H1 (cell line): ENCODE results near the gene PRKCA. TPM values are rescaled to one million over a fixed set of nuclear protein-coding genes. Genes with fewer than 3 reads are reported as not detected.

Experiments used
- CTCF ChIA-PET: fragments of 300-600 bp; sonication (Branson Sonifier 250); formaldehyde crosslinking; loops from one replicate; lab custom pipeline; 2021; ENCODE audit not compliant: partially characterized antibody; lab: Charles Lee
- POLR2A ChIA-PET: fragments of 300-600 bp; sonication (Branson Sonifier 250); formaldehyde crosslinking; loops from one replicate; lab custom pipeline; 2021; ENCODE audit warnings: inconsistent platforms; ENCODE audit not compliant: partially characterized antibody; lab: Charles Lee
- DNase-seq, 2 experiments: peaks; one replicate each; pipeline versions ENCODE4 v3.0.0 to v3.0.0-alpha.2; 2010 to 2022; ENCODE audit warnings: low spot score in 2 of 2, low read depth in 1 of 2, mixed read lengths in 1 of 2
- FAIRE-seq: peaks from 2 replicates; lab custom pipeline; 2011; peaks lifted over from hg19 to GRCh38; lab: Jason Lieb, UNC
- H2AFZ ChIP-seq: 2 replicates; pipeline ENCODE4 v1.8.1; 2012; ENCODE audit warnings: low read length, inconsistent platforms
- H2AK5ac ChIP-seq: 2 replicates; pipeline ENCODE4 v1.6.1; 2013; ENCODE audit warnings: low read depth, low read length
- H2BK120ac ChIP-seq: replicated peaks from 2 replicates; pipeline ENCODE3; 2013; ENCODE audit warnings: low read depth, low read length, inconsistent platforms
- H2BK12ac ChIP-seq: 2 replicates; pipeline ENCODE4 v1.6.1; 2013; ENCODE audit warnings: low read depth, low read length
- H2BK15ac ChIP-seq: 2 replicates; pipeline ENCODE4 v1.6.1; 2013; ENCODE audit warnings: low read length
- H2BK20ac ChIP-seq: 2 replicates; pipeline ENCODE4 v1.6.1; 2013; ENCODE audit warnings: low read length
- H2BK5ac ChIP-seq: 2 replicates; pipeline ENCODE4 v1.6.1; 2013; ENCODE audit warnings: low read depth, low read length
- H3K14ac ChIP-seq: 2 replicates; pipeline ENCODE4 v1.6.1; 2013; ENCODE audit warnings: inconsistent platforms; ENCODE audit not compliant: insufficient read length
- H3K18ac ChIP-seq: 2 replicates; pipeline ENCODE4 v1.6.1; 2013; ENCODE audit warnings: low read length; ENCODE audit errors: extremely low read depth
- H3K23ac ChIP-seq: 2 replicates; pipeline ENCODE4 v1.6.1; 2013; ENCODE audit warnings: inconsistent platforms; ENCODE audit not compliant: insufficient read length
- H3K23me2 ChIP-seq: 2 replicates; pipeline ENCODE4 v1.6.1; 2013; ENCODE audit warnings: low read depth, low read length
- H3K27ac ChIP-seq: 2 replicates; pipeline ENCODE4 v1.6.1; 2011; ENCODE audit warnings: low read depth, low read length, inconsistent platforms
- H3K27me3 ChIP-seq, 4 experiments: replicated peaks in 1 of 4; 1 replicate in 1 of 4; 2 replicates in 3 of 4; pipeline versions ENCODE4 v1.6.1 to v1.8.1; 2011 to 2013; ENCODE audit warnings: low read length in 3 of 4, mild to moderate bottlenecking in 3 of 4, inconsistent platforms in 2 of 4, mixed read lengths in 2 of 4, moderate library complexity in 1 of 4; ENCODE audit not compliant: control insufficient read depth in 3 of 4, insufficient read depth in 3 of 4; ENCODE audit errors: extremely low read depth in 1 of 4
- H3K36me3 ChIP-seq, 4 experiments: 2 replicates each; pipeline versions ENCODE4 v1.6.1 to v1.8.1; 2011 to 2013; ENCODE audit warnings: mild to moderate bottlenecking in 4 of 4, low read length in 3 of 4, moderate library complexity in 2 of 4, control low read depth in 1 of 4, inconsistent platforms in 1 of 4; ENCODE audit not compliant: insufficient read depth in 4 of 4, control insufficient read depth in 2 of 4
- H3K4ac ChIP-seq: replicated peaks from 2 replicates; pipeline ENCODE3; 2013; ENCODE audit warnings: low read length, low read depth, mixed read lengths, inconsistent platforms; ENCODE audit not compliant: insufficient read length
- H3K4me1 ChIP-seq, 4 experiments: replicated peaks in 1 of 4; 1 replicate in 1 of 4; 2 replicates in 3 of 4; pipeline versions ENCODE4 v1.6.1 to v1.8.1; 2011 to 2013; ENCODE audit warnings: low read length in 3 of 4, inconsistent platforms in 2 of 4, mixed read lengths in 1 of 4; ENCODE audit not compliant: insufficient read depth in 4 of 4, control insufficient read depth in 3 of 4
- H3K4me2 ChIP-seq, 2 experiments: 2 replicates each; pipeline versions ENCODE4 v1.6.1 to v1.8.1; 2011 to 2013; ENCODE audit warnings: low read depth in 2 of 2, low read length in 2 of 2, control low read depth in 1 of 2, inconsistent platforms in 1 of 2, mild to moderate bottlenecking in 1 of 2; ENCODE audit not compliant: insufficient read depth in 1 of 2
- H3K4me3 ChIP-seq, 4 experiments: fragments of 200-600, 300-600 bp in 1 of 4; sonication (generic), shearing (Covaris generic), sonication (Bioruptor Twin) in 1 of 4; 2 replicates each; pipeline versions ENCODE4 v1.5.1 to v1.8.1; 2011 to 2016; ENCODE audit warnings: low read length in 4 of 4, low read depth in 3 of 4, control low read depth in 2 of 4, inconsistent platforms in 2 of 4, mild to moderate bottlenecking in 2 of 4, mixed read lengths in 1 of 4, moderate library complexity in 1 of 4; ENCODE audit not compliant: insufficient read depth in 2 of 4; ENCODE audit errors: extremely low read depth in 1 of 4
- H3K56ac ChIP-seq: replicated peaks from 2 replicates; pipeline ENCODE3; 2013; ENCODE audit warnings: low read depth, mild to moderate bottlenecking, mixed read lengths, low read length, inconsistent platforms; ENCODE audit not compliant: insufficient read length
- H3K79me1 ChIP-seq: 2 replicates; pipeline ENCODE4 v1.6.1; 2013; ENCODE audit warnings: low read depth, low read length, control low read depth
- H3K79me2 ChIP-seq, 2 experiments: 2 replicates each; pipeline versions ENCODE4 v1.6.1 to v1.8.1; 2012 to 2013; ENCODE audit warnings: low read length in 2 of 2, mild to moderate bottlenecking in 2 of 2, inconsistent platforms in 1 of 2; ENCODE audit not compliant: insufficient read depth in 2 of 2, control insufficient read depth in 1 of 2
- H3K9ac ChIP-seq, 4 experiments: replicated peaks in 1 of 4; 1 replicate in 1 of 4; 2 replicates in 3 of 4; pipeline versions ENCODE4 v1.6.1 to v1.8.1; 2011 to 2013; ENCODE audit warnings: low read depth in 3 of 4, low read length in 3 of 4, control low read depth in 2 of 4, mild to moderate bottlenecking in 2 of 4, moderate library complexity in 2 of 4, inconsistent platforms in 1 of 4; ENCODE audit errors: extremely low read depth in 1 of 4
- H3K9me3 ChIP-seq, 2 experiments: 2 replicates each; pipeline versions ENCODE4 v1.6.1 to v1.8.1; 2012 to 2013; ENCODE audit warnings: mild to moderate bottlenecking in 2 of 2, moderate library complexity in 2 of 2, control low read depth in 1 of 2, inconsistent platforms in 1 of 2, low read depth in 1 of 2, low read length in 1 of 2, mixed read lengths in 1 of 2; ENCODE audit not compliant: insufficient read depth in 2 of 2
- H4K20me1 ChIP-seq, 2 experiments: replicated peaks in 1 of 2; 2 replicates each; pipeline versions ENCODE3 to v1.8.1; 2011 to 2013; ENCODE audit warnings: inconsistent platforms in 2 of 2, low read length in 2 of 2, mild to moderate bottlenecking in 1 of 2; ENCODE audit not compliant: insufficient read depth in 2 of 2, control insufficient read depth in 1 of 2
- H4K5ac ChIP-seq: 2 replicates; pipeline ENCODE4 v1.6.1; 2013; ENCODE audit warnings: low read length, low read depth, mixed read lengths, inconsistent platforms; ENCODE audit not compliant: insufficient read length
- H4K8ac ChIP-seq: 2 replicates; pipeline ENCODE4 v1.8.0; 2013; ENCODE audit warnings: mild to moderate bottlenecking, moderate library complexity, low read length, inconsistent platforms; ENCODE audit not compliant: insufficient read depth; ENCODE audit errors: extremely low read depth
- H4K91ac ChIP-seq: replicated peaks from 2 replicates; pipeline ENCODE3; 2013; ENCODE audit warnings: low read length, mixed read lengths, inconsistent platforms; ENCODE audit not compliant: insufficient read length
- BACH1 ChIP-seq: IDR thresholded peaks from 2 replicates; pipeline ENCODE4 v1.6.1; 2012; ENCODE audit warnings: low read length, improper control_type of control experiment
- SAP30 ChIP-seq: fragments of 300-600 bp; sonication (generic); IDR thresholded peaks from 2 replicates; pipeline ENCODE4 v1.7.1; 2012; ENCODE audit warnings: low read length, moderate library complexity, mild to moderate bottlenecking, inconsistent platforms; ENCODE audit not compliant: insufficient read depth, insufficient replicate concordance
- WGBS, 2 experiments: shearing (Covaris generic) in 1 of 2; methylation state at CpG; one replicate each; pipeline versions ENCODE4 v1.1.6 to v1.1.7; 2013 to 2015; ENCODE audit warnings: low lambda C conversion rate in 2 of 2, mixed read lengths in 2 of 2, inconsistent platforms in 1 of 2, low coverage in 1 of 2, missing lambda C conversion rate in 1 of 2; ENCODE audit not compliant: insufficient replicate concordance in 2 of 2, insufficient coverage in 1 of 2, insufficient read length in 1 of 2; ENCODE audit errors: extremely low coverage in 1 of 2, missing lambda C conversion rate in 1 of 2; 5-methylcytosine and 5-hydroxymethylcytosine counted together
- polyA plus RNA-seq, 7 experiments: library from polyadenylated mRNA; depleted of rRNA in 3 of 7; stranded (reverse) in 5 of 7; unstranded in 2 of 7; fragments of >200 nt in 5 of 7; fragments of 200-250 nt in 2 of 7; gene quantifications; 1 replicate in 5 of 7; 2 replicates in 1 of 7; 4 replicates in 1 of 7; pipeline versions ENCODE4 v1.2.1 to v1.2.3, GENCODE V29; 2011 to 2013; ENCODE audit warnings: missing spikeins in 2 of 7, mixed read lengths in 2 of 7
- total RNA-seq: library from RNA; stranded (reverse); fragmentation: NEBNext Ultra II Directional; extraction: Animal tissue kit (Norgen Biotek cat#: 25700); gene quantifications from 2 replicates; pipeline ENCODE4 v1.2.1, GENCODE V29; 2021

Gene PRKCA
- total and polyA plus RNA-seq, 2 of the 8 experiments (the other 6 are each of a cell fraction or from before 2014, with no cell fraction given): 5.8 to 17.8 TPM

DNA sequence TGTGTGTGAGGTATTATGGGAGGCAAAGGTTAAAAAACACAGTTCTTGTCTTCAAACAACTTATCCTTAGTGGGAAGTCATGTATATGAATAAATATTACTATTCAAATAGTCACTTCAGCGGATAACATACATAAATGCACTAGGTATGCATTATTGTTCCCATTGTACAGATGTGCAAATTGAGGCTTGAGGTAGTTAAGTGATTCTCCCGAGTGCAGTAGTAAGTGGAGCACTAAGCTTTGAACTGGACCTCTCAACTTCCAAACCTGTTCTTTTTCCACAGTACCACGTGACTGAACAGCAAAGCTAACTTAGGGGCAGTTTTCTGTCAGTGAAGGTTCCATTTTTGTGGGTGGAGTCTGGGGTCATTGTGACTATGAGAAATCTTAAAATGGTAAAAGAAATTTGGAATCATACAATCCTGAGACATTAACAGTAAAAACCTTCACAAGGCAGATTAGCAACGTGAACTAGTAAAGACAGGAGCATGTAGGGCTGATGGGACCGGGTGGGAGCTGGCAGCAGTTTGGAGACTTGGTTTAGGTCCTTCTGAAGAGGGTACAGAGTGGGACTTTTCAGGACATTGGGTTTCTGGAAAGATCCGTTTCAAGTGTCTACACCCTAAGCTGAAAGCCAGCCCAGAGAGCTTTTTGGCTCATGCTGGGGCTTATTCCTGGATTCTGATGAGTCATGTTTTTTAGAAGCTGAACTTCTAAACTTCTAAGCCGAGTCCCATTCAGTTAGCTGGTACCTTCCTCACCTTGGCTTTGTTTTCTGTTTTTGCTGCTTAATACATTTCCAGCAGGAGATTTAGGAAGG, 204.9 kb downstream of the PRKCA start:
- 91% methylated on average over 7 of the region's 7 CpGs; no CpG with 5 or more reads in 1 of the 2 experiments for WGBS, 2 experiments
- Histone ChIP-seq H3K56ac (no peak overlapping the region), H3K4ac (no peak overlapping the region), H3K4me1 (peaks cover 0 to 3% (median 0%) of the 10 kb centered on the region in 4 experiments; a peak in 1 of 7 replicates), H3K9ac (no peak overlapping the region), H3K23ac (no peak overlapping the region), H3K9me3 (no peaks in the 10 kb centered on the region), H3K79me1 (no peaks in the 10 kb centered on the region), H3K79me2 (no peaks in the 10 kb centered on the region), H3K27me3 (no peaks in the 10 kb centered on the region), H3K4me2 (no peak overlapping the region), H3K36me3 (no peaks in the 10 kb centered on the region), H2BK20ac (no peak overlapping the region), H2BK5ac (no peak overlapping the region), H2BK12ac (no peak overlapping the region), H2AK5ac (no peak overlapping the region), H4K5ac (no peak overlapping the region), H3K18ac (no peak overlapping the region), H3K27ac (no peak overlapping the region), H4K91ac (no peak overlapping the region), H2AFZ (no peak overlapping the region), H2BK15ac (no peak overlapping the region)
- CTCF ChIA-PET: interaction anchor here (0.6 to 1.0 kb wide), 4 partner anchors 8 to 164 kb away, joined by 3 to 5 read pairs (median 4); no protein-coding TSS in a partner anchor
- FAIRE-seq (no peak), DNase-seq (no peak)
- peak; percentile 72 for TF ChIP-seq BACH1
- no peak for TF ChIP-seq SAP30
- TF ChIP-seq, all 59 proteins: peak for 1
- no peak overlapping the region for H3K14ac ChIP-seq
- H3K23me2 ChIP-seq: no peaks in the 10 kb centered on the region
- no peak overlapping the region for H3K4me3 ChIP-seq
- no peaks in the 10 kb centered on the region for H4K20me1 ChIP-seq
- H4K8ac ChIP-seq: no peak overlapping the region
- H2BK120ac ChIP-seq: no peak overlapping the region
- POLR2A ChIA-PET: no interaction called here
